LNCAP (cell line): Measurements from ENCODE around the gene ANKS6.

Experiments used
- TF ChIP-seq, protein P1 (sequence below): fragments of 450-650 bp; IDR thresholded peaks from 2 replicates; pipeline ENCODE4 v1.5.1; 2017; ENCODE audit warnings: mild to moderate bottlenecking

ANKS6 gene

DNA sequence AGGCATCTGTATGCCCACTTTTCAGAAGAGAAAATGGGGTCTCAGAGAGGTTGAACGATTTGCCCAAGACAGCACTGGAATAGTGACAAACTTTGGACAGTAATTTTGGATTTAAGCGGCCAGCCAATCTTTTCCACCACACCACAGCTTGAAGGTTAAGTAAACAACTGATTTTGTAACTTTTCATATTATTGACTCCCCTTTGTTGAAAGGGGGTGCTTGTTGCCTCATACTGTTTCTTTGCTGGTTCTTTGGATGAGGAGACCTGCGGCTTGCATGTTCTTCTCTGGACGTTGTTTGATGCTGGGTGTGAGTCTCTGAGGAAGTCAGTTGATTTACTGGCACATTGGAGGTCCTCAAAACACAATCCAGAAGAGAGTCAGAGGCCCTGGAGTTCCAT is 76.0 kb downstream of the ANKS6 start:
- TF ChIP-seq, protein P1, sequence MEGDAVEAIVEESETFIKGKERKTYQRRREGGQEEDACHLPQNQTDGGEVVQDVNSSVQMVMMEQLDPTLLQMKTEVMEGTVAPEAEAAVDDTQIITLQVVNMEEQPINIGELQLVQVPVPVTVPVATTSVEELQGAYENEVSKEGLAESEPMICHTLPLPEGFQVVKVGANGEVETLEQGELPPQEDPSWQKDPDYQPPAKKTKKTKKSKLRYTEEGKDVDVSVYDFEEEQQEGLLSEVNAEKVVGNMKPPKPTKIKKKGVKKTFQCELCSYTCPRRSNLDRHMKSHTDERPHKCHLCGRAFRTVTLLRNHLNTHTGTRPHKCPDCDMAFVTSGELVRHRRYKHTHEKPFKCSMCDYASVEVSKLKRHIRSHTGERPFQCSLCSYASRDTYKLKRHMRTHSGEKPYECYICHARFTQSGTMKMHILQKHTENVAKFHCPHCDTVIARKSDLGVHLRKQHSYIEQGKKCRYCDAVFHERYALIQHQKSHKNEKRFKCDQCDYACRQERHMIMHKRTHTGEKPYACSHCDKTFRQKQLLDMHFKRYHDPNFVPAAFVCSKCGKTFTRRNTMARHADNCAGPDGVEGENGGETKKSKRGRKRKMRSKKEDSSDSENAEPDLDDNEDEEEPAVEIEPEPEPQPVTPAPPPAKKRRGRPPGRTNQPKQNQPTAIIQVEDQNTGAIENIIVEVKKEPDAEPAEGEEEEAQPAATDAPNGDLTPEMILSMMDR: no peak

DNA sequence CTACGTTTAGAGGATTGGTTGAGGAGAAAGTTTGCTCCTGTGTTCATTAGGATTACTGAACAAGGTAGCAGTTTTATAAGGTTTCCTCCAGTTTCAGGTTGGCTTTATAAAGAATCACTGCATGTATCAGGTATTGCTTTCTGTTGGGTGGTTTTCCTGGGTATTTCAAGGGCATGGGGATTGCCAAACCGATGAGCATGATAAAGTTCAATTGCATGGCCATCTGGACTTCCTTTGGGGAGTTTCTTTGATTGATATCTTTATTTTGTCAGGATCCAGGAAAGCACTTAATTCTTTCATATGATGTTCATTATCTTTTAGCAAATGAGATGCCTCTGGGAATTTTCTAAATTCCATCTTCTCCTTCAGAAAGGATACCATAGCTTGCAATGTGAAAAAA is 77.3 kb downstream of the ANKS6 start:
- TF ChIP-seq, protein P1: no peak

- TF ChIP-seq, protein P1: no peak
These were observed 81.5 kb downstream of the ANKS6 start for GRCh38 chr9:98714833-98715232.

DNA sequence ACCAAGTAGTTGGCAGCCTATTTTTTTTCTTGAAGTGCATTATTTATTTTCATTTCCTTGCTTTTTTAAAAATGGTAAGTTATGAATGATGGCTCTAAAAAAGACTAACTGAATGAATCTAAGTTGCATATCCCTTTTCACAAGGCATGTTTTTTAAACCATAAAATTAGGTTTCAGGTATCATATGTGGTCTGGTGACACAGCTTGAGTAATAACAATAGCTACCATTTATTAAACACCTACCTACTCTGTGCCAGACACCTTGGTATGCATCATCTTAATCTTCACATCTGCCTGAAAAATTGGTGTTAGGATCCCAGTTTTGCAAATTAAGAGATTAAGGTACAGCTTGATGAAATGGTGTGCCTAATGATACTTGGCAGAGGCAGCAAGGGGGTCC is 83.4 kb downstream of the ANKS6 start:
- TF ChIP-seq, protein P1: no peak

- TF ChIP-seq, protein P1: no peak
These were observed 86.1 kb downstream of the ANKS6 start for GRCh38 chr9:98709968-98710965.

GRCh38 chr9:98708933-98709911 is 87.1 kb downstream of the ANKS6 start, which contains the start of gene GABBR2:
TSS of gene GABBR2 (minus strand) at chr9:98708935. CDS start at chr9:98708737, 198 bp downstream.
- TF ChIP-seq, protein P1: no peak
